ENCODE results near the gene IMPA2. TPM values are rescaled to one million over a fixed set of nuclear protein-coding genes. Genes with fewer than 3 reads are reported as not detected.
A peak's percentile ranks its signal among the peaks of the same experiment; 100 is the strongest.

The IMPA2 gene
- total RNA-seq, 1 donor from 2014 or later: 8.6 TPM

GRCh38 chr18:12008181-12008767, 27.0 kb downstream of the IMPA2 start:
- no peak for DNase-seq (ENCODE audit: low read depth in 2 of 2)

- no peak for DNase-seq (ENCODE audit: low read depth in 2 of 2)
These were observed 27.7 kb downstream of the IMPA2 start for GRCh38 chr18:12008842-12009580.

GRCh38 chr18:12009581-12010140, 28.4 kb downstream of the IMPA2 start:
- no peak for DNase-seq (ENCODE audit: low read depth in 2 of 2)

- DNase-seq (ENCODE audit: low read depth in 2 of 2): no peak
These were observed 29.0 kb downstream of the IMPA2 start for GRCh38 chr18:12010187-12010802.

GRCh38 chr18:12011199-12011956, 30.1 kb downstream of the IMPA2 start:
- no peak for DNase-seq (ENCODE audit: low read depth in 2 of 2)

GRCh38 chr18:12011957-12012549, 30.7 kb downstream of the IMPA2 start:
- DNase-seq (ENCODE audit: low read depth in 2 of 2): no peak

GRCh38 chr18:12012697-12013096, 31.4 kb downstream of the IMPA2 start:
- DNase-seq (ENCODE audit: low read depth in 2 of 2): no peak

GRCh38 chr18:12013186-12013916, 32.0 kb downstream of the IMPA2 start:
- DNase-seq (ENCODE audit: low read depth in 2 of 2): no peak

GRCh38 chr18:12014086-12014485, 32.8 kb downstream of the IMPA2 start:
- DNase-seq (ENCODE audit: low read depth in 2 of 2): no peak

GRCh38 chr18:12014521-12015415, 33.5 kb downstream of the IMPA2 start:
- DNase-seq (ENCODE audit: low read depth in 2 of 2): no peak

- peak in 1 of 2 donors; percentile 21 for DNase-seq (ENCODE audit: low read depth in 2 of 2)
These were observed 34.2 kb downstream of the IMPA2 start for GRCh38 chr18:12015416-12016062.

GRCh38 chr18:12017081-12017480, 35.8 kb downstream of the IMPA2 start:
- no peak for DNase-seq (ENCODE audit: low read depth in 2 of 2)

- no peak for DNase-seq (ENCODE audit: low read depth in 2 of 2)
These were observed 37.6 kb downstream of the IMPA2 start for GRCh38 chr18:12018861-12019260.

GRCh38 chr18:12021077-12021476, 39.8 kb downstream of the IMPA2 start:
- DNase-seq (ENCODE audit: low read depth in 2 of 2): no peak

- DNase-seq (ENCODE audit: low read depth in 2 of 2): no peak
These were observed 40.3 kb downstream of the IMPA2 start for GRCh38 chr18:12021596-12021995.

- DNase-seq (ENCODE audit: low read depth in 2 of 2): no peak
These were observed 42.1 kb downstream of the IMPA2 start for GRCh38 chr18:12023375-12023774.

- no peak for DNase-seq (ENCODE audit: low read depth in 2 of 2)
These were observed 45.3 kb downstream of the IMPA2 start for GRCh38 chr18:12026562-12026961.

GRCh38 chr18:12027046-12027445, 45.7 kb downstream of the IMPA2 start:
- DNase-seq (ENCODE audit: low read depth in 2 of 2): no peak

GRCh38 chr18:12027480-12027879, 46.2 kb downstream of the IMPA2 start:
- no peak for DNase-seq (ENCODE audit: low read depth in 2 of 2)

Measured in dermis microvascular lymphatic vessel endothelial cell (primary cell).